PC-9 (cell line): ENCODE data around the gene LAYN. TPM values are rescaled to one million over a fixed set of nuclear protein-coding genes. Genes with fewer than 3 reads are reported as not detected.

Source experiments
- BruUV-seq: library from RNA; stranded (reverse); fragments of 400-500 nt; replicated peaks from 2 replicates; lab custom pipeline; 2021; lab: Mats Ljungman, UMichigan
- CTCF ChIA-PET: fragments of 300-600 bp; sonication (Branson Sonifier 250); formaldehyde crosslinking; loops from one replicate; lab custom pipeline; 2022; ENCODE audit warnings: antibody characterized with exemption; lab: Charles Lee
- POLR2A ChIA-PET: fragments of 300-600 bp; sonication (Branson Sonifier 250); formaldehyde crosslinking; loops from one replicate; lab custom pipeline; 2022; ENCODE audit warnings: antibody characterized with exemption; ENCODE audit not compliant: unreplicated experiment; lab: Charles Lee
- DNase-seq, 2 experiments: peaks; one replicate each; pipeline versions ENCODE4 v3.0.0 to v3.0.0-alpha.2; 2015 to 2022; ENCODE audit warnings: mixed read lengths in 1 of 2
- H2AFZ ChIP-seq: fragments of 200-600 bp; sonication (generic); 2 replicates; pipeline ENCODE4 v1.8.1; 2017; ENCODE audit warnings: antibody characterized with exemption
- H3F3A ChIP-seq: fragments of 200-600 bp; sonication (generic); 2 replicates; pipeline ENCODE4 v1.8.1; 2017; ENCODE audit warnings: antibody characterized with exemption, mild to moderate bottlenecking, low read depth; ENCODE audit not compliant: insufficient read depth
- H3K27ac ChIP-seq: fragments of 200-600 bp; sonication (generic); 2 replicates; pipeline ENCODE4 v1.6.1; 2016; ENCODE audit warnings: mixed run types
- H3K27me3 ChIP-seq: fragments of 200-600 bp; sonication (generic); 2 replicates; pipeline ENCODE4 v1.6.1; 2016; ENCODE audit warnings: low read depth, mixed run types; ENCODE audit not compliant: insufficient read depth
- H3K36me3 ChIP-seq: fragments of 200-600 bp; sonication (generic); 2 replicates; pipeline ENCODE4 v1.6.1; 2016; ENCODE audit warnings: low read depth, mixed run types
- H3K4me1 ChIP-seq: fragments of 200-600 bp; sonication (generic); replicated peaks from 2 replicates; pipeline ENCODE4 v1.6.1; 2016; ENCODE audit warnings: mixed run types; ENCODE audit not compliant: insufficient read depth
- H3K4me2 ChIP-seq: fragments of 200-600 bp; sonication (generic); 2 replicates; pipeline ENCODE4 v1.6.1; 2017; ENCODE audit warnings: mixed run types
- H3K4me3 ChIP-seq: fragments of 200-600 bp; sonication (generic); 2 replicates; pipeline ENCODE4 v1.6.1; 2016; ENCODE audit warnings: mixed run types
- H3K79me2 ChIP-seq: fragments of 200-600 bp; sonication (generic); 2 replicates; pipeline ENCODE4 v1.6.1; 2017; ENCODE audit warnings: low read depth, mixed run types
- H3K9me2 ChIP-seq: fragments of 200-600 bp; sonication (generic); 2 replicates; pipeline ENCODE4 v1.8.1; 2017; ENCODE audit warnings: mild to moderate bottlenecking; ENCODE audit not compliant: insufficient read depth
- H3K9me3 ChIP-seq: fragments of 200-600 bp; sonication (generic); 2 replicates; pipeline ENCODE4 v1.8.1; 2016; ENCODE audit warnings: low read depth; ENCODE audit not compliant: insufficient read depth
- H4K20me1 ChIP-seq: fragments of 200-600 bp; sonication (generic); 2 replicates; pipeline ENCODE4 v1.8.1; 2017; ENCODE audit not compliant: insufficient read depth
- CTCF ChIP-seq: fragments of 200-600 bp; sonication (generic); conservative IDR thresholded peaks from 2 replicates; pipeline ENCODE4 v1.6.1; 2017; ENCODE audit warnings: mixed run types, antibody characterized with exemption, mild to moderate bottlenecking, moderate library complexity
- EZH2 ChIP-seq: fragments of 200-600 bp; sonication (generic); IDR thresholded peaks from 2 replicates; pipeline ENCODE4 v1.8.0; 2017; ENCODE audit warnings: antibody characterized with exemption, low read depth
- intact Hi-C: fragments of 100-400 bp; cut with micrococcal nuclease; formaldehyde crosslinking; loops from one replicate; pipeline ENCODE4 v1.10.0; 2022; ENCODE audit not compliant: unreplicated experiment
- total RNA-seq: library from RNA; stranded (reverse); gene quantifications from 2 replicates; pipeline ENCODE4 v1.2.3, GENCODE V29; 2021

LAYN gene
- total RNA-seq, 1 experiment from 2014 or later: 19.9 TPM

GRCh38 chr11:111531136-111531535, 9.4 kb upstream of the LAYN start:
- CTCF ChIA-PET: no interaction called here
- Histone ChIP-seq H3K4me2 (no peak overlapping the region; the same call in 1 of the 2 replicates), H3K36me3 (no peaks in the 10 kb centered on the region), H4K20me1 (no peaks in the 10 kb centered on the region), H3K79me2 (no peaks in the 10 kb centered on the region), H3K9me3 (no peaks in the 10 kb centered on the region), H3K4me1 (peaks cover 28% of the 10 kb centered on the region), H2AFZ (no peak overlapping the region), H3K27ac (no peak overlapping the region; the same call in 1 of the 2 replicates), H3K4me3 (no peak overlapping the region), H3F3A (no peaks in the 10 kb centered on the region; the same call in 1 of the 2 replicates), H3K27me3 (no peaks in the 10 kb centered on the region), H3K9me2 (no peaks in the 10 kb centered on the region)
- DNase-seq: no peak
- no peak for TF ChIP-seq CTCF
- no peak for TF ChIP-seq EZH2
- no TSS peak for BruUV-seq
- POLR2A ChIA-PET: interaction anchor here (0.6 kb wide), 1 partner anchor 27 kb away, joined by 3 read pairs; no protein-coding TSS in a partner anchor
- intact Hi-C loops: no loop called here

- BruUV-seq: no TSS peak
- CTCF ChIA-PET: no interaction called here
- H3K4me2 ChIP-seq: peak overlapping the region; percentile 27; the same call in 1 of the 2 replicates
- H3K4me3 ChIP-seq: no peak overlapping the region
- H3F3A ChIP-seq: no peaks in the 10 kb centered on the region
- peak; percentile 33 to 72 for DNase-seq
- H3K36me3 ChIP-seq: no peaks in the 10 kb centered on the region
- intact Hi-C loops: no loop called here
- H3K9me3 ChIP-seq: no peaks in the 10 kb centered on the region
- H3K9me2 ChIP-seq: no peaks in the 10 kb centered on the region
- H3K4me1 ChIP-seq: peaks cover 21% of the 10 kb centered on the region
- no peaks in the 10 kb centered on the region for H3K79me2 ChIP-seq
- H3K27ac ChIP-seq: no peak overlapping the region; the same call in 1 of the 2 replicates
- no peaks in the 10 kb centered on the region for H3K27me3 ChIP-seq
- no peak overlapping the region for H2AFZ ChIP-seq
- no peaks in the 10 kb centered on the region for H4K20me1 ChIP-seq
- TF ChIP-seq EZH2: no peak
- no peak for TF ChIP-seq CTCF
- POLR2A ChIA-PET: interaction anchor here (0.6 kb wide), 1 partner anchor 26 kb away, joined by 3 read pairs; no protein-coding TSS in a partner anchor
Observed at GRCh38 chr11:111531687-111532364, 8.7 kb upstream of the LAYN start.

- CTCF ChIA-PET: no interaction called here
- TF ChIP-seq CTCF (no peak), EZH2 (no peak)
- peaks cover 16% of the 10 kb centered on the region; the same call in 1 of the 2 replicates for H3K4me1 ChIP-seq
- no TSS peak for BruUV-seq
- H3F3A ChIP-seq: no peaks in the 10 kb centered on the region
- H3K36me3 ChIP-seq: no peaks in the 10 kb centered on the region
- no peak for DNase-seq
- H3K9me2 ChIP-seq: no peaks in the 10 kb centered on the region
- H4K20me1 ChIP-seq: no peaks in the 10 kb centered on the region
- H3K79me2 ChIP-seq: no peaks in the 10 kb centered on the region
- POLR2A ChIA-PET: no interaction called here
- no peak overlapping the region for H3K4me2 ChIP-seq
- H3K27me3 ChIP-seq: no peaks in the 10 kb centered on the region
- H3K4me3 ChIP-seq: no peak overlapping the region
- intact Hi-C loops: no loop called here
- H3K9me3 ChIP-seq: no peaks in the 10 kb centered on the region
- no peak overlapping the region for H2AFZ ChIP-seq
- no peak overlapping the region for H3K27ac ChIP-seq
Observed at GRCh38 chr11:111532365-111532709, 8.2 kb upstream of the LAYN start.
